ENCODE data around the gene NKTR. TPM values are rescaled to one million over a fixed set of nuclear protein-coding genes. Genes with fewer than 3 reads are reported as not detected.
"Not testable (repeated sequence)": the region's sequence is repeated elsewhere in the genome, so short reads cannot be mapped to it uniquely, and the experiment has no call there.

Gene NKTR
- total RNA-seq, 4 donors from 2014 or later = 47.7 to 328 (median 66.8) TPM

- peaks cover 30% of the 10 kb centered on the region for H3K4me1 ChIP-seq
- H3K9me3 ChIP-seq = no peaks in the 10 kb centered on the region
- peak overlapping the region; percentile 87 for H3K27ac ChIP-seq
- H3K4me3 ChIP-seq = peak overlapping the region; percentile 81
- peaks cover 16% of the 10 kb centered on the region for H3K36me3 ChIP-seq
- DNase-seq (ENCODE audit: low spot score in 2 of 2) = no peak
- 9% methylated on average over 38 of the region's 44 CpGs for WGBS
- TF ChIP-seq EP300 (IDR thresholded peaks at IDR 0.05) (no peak), POLR2A (IDR thresholded peaks at IDR 0.05) (no peak), CTCF (IDR thresholded peaks at IDR 0.05) (no peak), POLR2AphosphoS5 (IDR thresholded peaks at IDR 0.05) (no peak)
- H3K27me3 ChIP-seq = no peaks in the 10 kb centered on the region
These were observed 9.3 kb upstream of the NKTR start for GRCh38 chr3:42590989-42591756.

DNA sequence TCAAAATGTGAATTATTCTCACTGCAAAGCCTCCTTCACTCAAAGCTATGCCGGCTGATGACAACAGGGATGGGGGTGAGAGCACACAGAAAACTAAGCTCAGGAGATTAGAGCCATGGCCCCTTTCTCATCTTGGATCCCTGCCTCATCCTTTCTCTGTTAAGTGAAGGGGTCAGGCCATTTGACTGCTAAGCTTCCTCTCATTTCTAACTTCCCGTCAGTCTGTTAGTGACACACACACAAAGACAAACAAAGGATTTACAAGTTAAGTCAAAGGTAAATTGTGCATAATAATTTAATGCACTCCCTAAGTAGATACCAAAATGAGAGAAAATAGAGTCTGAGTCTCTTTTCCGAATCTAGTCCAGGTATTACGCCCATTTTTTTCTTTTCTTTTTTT, 8.7 kb upstream of the NKTR start:
- Histone ChIP-seq H3K27ac (peak overlapping the region; percentile 87), H3K27me3 (no peaks in the 10 kb centered on the region), H3K36me3 (peaks cover 19% of the 10 kb centered on the region), H3K9me3 (no peaks in the 10 kb centered on the region), H3K4me3 (peak overlapping the region; percentile 81), H3K4me1 (peaks cover 30% of the 10 kb centered on the region)
- no peak for DNase-seq (ENCODE audit: low spot score in 2 of 2)
- no peak for TF ChIP-seq CTCF (IDR thresholded peaks at IDR 0.05)
- TF ChIP-seq EP300 (IDR thresholded peaks at IDR 0.05) = no peak
- no peak for TF ChIP-seq POLR2AphosphoS5 (IDR thresholded peaks at IDR 0.05)
- no peak for TF ChIP-seq POLR2A (IDR thresholded peaks at IDR 0.05)
- WGBS = 68% methylated on average over 4 of the region's 4 CpGs

GRCh38 chr3:42593635-42594034, 6.9 kb upstream of the NKTR start:
- TF ChIP-seq POLR2A (IDR thresholded peaks at IDR 0.05) (no peak), POLR2AphosphoS5 (IDR thresholded peaks at IDR 0.05) (no peak), EP300 (IDR thresholded peaks at IDR 0.05) (no peak), CTCF (IDR thresholded peaks at IDR 0.05) (no peak)
- DNase-seq (ENCODE audit: low spot score in 2 of 2) = no peak
- no peaks in the 10 kb centered on the region for H3K9me3 ChIP-seq
- H3K36me3 ChIP-seq = peaks cover 19% of the 10 kb centered on the region
- peaks cover 30% of the 10 kb centered on the region for H3K4me1 ChIP-seq
- H3K4me3 ChIP-seq = no peak overlapping the region
- H3K27me3 ChIP-seq = no peaks in the 10 kb centered on the region
- 97% methylated on average over 1 of the region's 1 CpG for WGBS
- H3K27ac ChIP-seq = no peak overlapping the region

GRCh38 chr3:42595682-42596081, 4.8 kb upstream of the NKTR start:
- no peak for TF ChIP-seq EP300 (IDR thresholded peaks at IDR 0.05)
- 96% methylated on average over 4 of the region's 4 CpGs for WGBS
- H3K4me1 ChIP-seq = peaks cover 26% of the 10 kb centered on the region
- no peaks in the 10 kb centered on the region for H3K9me3 ChIP-seq
- peaks cover 19% of the 10 kb centered on the region for H3K36me3 ChIP-seq
- DNase-seq (ENCODE audit: low spot score in 2 of 2) = no peak
- H3K27ac ChIP-seq = no peak overlapping the region
- no peaks in the 10 kb centered on the region for H3K27me3 ChIP-seq
- H3K4me3 ChIP-seq = no peak overlapping the region

GRCh38 chr3:42597098-42597497, 3.4 kb upstream of the NKTR start:
- 90% methylated on average over 7 of the region's 7 CpGs for WGBS
- peaks cover 25% of the 10 kb centered on the region for H3K4me1 ChIP-seq
- DNase-seq (ENCODE audit: low spot score in 2 of 2); H3K27me3 ChIP-seq; H3K27ac ChIP-seq; H3K9me3 ChIP-seq; H3K4me3 ChIP-seq: not testable (repeated sequence)
- peaks cover 19% of the 10 kb centered on the region for H3K36me3 ChIP-seq

- DNase-seq (ENCODE audit: low spot score in 2 of 2) = peak; percentile 84 to 85
- Histone ChIP-seq H3K9me3 (no peaks in the 10 kb centered on the region), H3K4me3 (peak overlapping the region; percentile 96), H3K36me3 (peaks cover 3% of the 10 kb centered on the region), H3K27me3 (no peaks in the 10 kb centered on the region), H3K4me1 (peaks cover 47% of the 10 kb centered on the region), H3K27ac (peak overlapping the region; percentile 99)
- under 1% methylated on average over 14 of the region's 31 CpGs for WGBS
- no peak for TF ChIP-seq EP300 (IDR thresholded peaks at IDR 0.05)
- peak in 1 of 3 donors; percentile 17 for TF ChIP-seq POLR2AphosphoS5 (IDR thresholded peaks at IDR 0.05)
These were observed 631 bp downstream of the NKTR start for GRCh38 chr3:42600958-42601675.

All from suprapubic skin (tissue), 4 donors.